Aortic smooth muscle cell (primary cell): ENCODE measurements around the gene SCYL3. TPM values are rescaled to one million over a fixed set of nuclear protein-coding genes. Genes with fewer than 3 reads are reported as not detected.

Source experiments
- total RNA-seq: library from RNA; depleted of rRNA; stranded (reverse); fragments of >200 nt; gene quantifications from 2 replicates; pipeline ENCODE4 v1.2.3, GENCODE V29; 2014

The SCYL3 gene
- total RNA-seq, result 8.9 and 9.6 TPM in 2 replicates

DNA sequence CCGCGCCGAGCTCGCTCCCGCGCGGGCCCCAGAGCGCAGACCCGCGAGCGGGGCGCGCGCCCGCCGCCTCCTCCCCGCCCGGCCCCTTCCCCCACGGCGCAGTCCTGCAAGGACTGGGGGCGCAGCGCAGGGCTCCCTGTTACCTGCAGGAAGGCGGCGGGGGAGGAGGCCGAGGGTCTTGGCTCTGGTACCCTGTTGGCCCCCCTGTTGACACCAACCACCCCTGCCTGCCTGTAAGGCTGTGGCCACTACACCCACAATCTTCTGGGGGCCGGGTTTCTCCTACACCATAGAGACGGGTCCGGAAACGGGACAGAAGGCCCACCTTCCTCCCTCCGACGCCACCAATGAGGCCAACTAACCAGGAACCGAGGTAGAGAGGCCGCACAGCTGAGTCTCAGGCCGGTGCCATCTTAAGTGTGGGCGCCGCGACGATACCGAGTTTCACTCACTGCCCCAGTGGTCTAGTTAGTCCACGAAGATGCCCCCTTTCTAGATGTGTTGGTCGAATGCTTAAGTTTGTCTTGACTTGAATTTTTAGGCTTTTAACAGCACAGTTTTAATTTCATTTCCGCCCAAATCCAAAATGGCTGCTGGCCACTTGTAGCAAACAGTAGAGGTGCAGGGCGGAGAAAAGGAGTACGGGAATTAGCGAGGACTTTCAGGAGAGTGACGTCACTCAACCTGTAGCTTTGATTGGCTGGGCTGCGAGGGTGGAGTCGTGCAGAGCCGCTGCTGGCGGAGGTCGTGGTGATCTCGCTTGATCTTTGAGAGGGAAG lies at the start of gene SCYL3:
Gene SCYL3 (minus strand): TSS at position 252 of the 779 bp plus-strand sequence. CDS start 5,056 bp downstream, outside the sequence.

Other genes starting within 250 kb of the SCYL3 start
- 0.79 and 0.81 TPM in 2 replicates for gene SELL, start 182.3 kb downstream of the SCYL3 start, total RNA-seq
- gene SELE, start 159.8 kb downstream of the SCYL3 start, total RNA-seq, result under 0.01 TPM in 2 replicates
- 5.4 and 9.5 TPM in 2 replicates for gene METTL18, start 99.0 kb downstream of the SCYL3 start, total RNA-seq
- gene KIFAP3, start 180.8 kb upstream of the SCYL3 start, total RNA-seq, result 36.3 and 54.9 TPM in 2 replicates